ENCODE measurements around the gene DNAH10.

DNAH10 gene

DNA sequence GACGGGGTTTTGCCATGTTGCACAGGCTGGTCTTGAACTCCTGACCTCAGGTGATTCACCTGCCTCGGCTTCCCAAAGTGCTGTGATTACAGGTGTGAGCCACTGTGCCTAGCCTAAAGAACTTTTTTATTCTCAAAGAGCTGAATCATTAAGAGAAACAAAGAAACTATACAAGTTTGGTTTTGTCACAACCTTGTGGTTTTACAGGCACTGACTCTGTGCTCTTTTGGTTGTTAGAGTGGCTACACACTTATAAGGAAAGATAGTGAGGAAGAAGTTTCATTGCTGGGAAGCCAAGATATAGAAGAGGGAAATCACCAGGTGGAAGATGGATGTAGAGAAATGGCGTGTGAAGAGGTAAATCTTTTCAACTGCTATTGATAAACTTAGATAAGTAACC is 10.1 kb upstream of the DNAH10 start:
- H3K36me3 ChIP-seq (ENCODE audit: control insufficient read depth in 2 of 2, insufficient read depth in 1 of 2, low read length in 2 of 2), result peaks cover 34 to 76% of the 10 kb centered on the region in 2 experiments
- H3K4me1 ChIP-seq (ENCODE audit: control insufficient read depth, insufficient read depth, low read length), result no peaks in the 10 kb centered on the region
- ChIA-PET POLR2A (no interaction called here), CTCF (interaction anchor here (0.5 kb wide), 1 partner anchor 179 kb away, joined by 4 read pairs; no protein-coding TSS in a partner anchor)
- H3K9me3 ChIP-seq (ENCODE audit: control insufficient read depth, insufficient read depth, low read depth, low read length), result no peaks in the 10 kb centered on the region
- H3K27ac ChIP-seq (ENCODE audit: extremely low read depth, low read depth, low read length), result no peak overlapping the region
- H3K4me3 ChIP-seq (ENCODE audit: low read depth, low read length), result no peak overlapping the region
- no peak for TF ChIP-seq ZNF174 (tag by site-specific recombination; IDR thresholded peaks at IDR 0.05)
- no peak for TF ChIP-seq ZNF529 (tag by site-specific recombination; IDR thresholded peaks at IDR 0.05; ENCODE audit: insufficient replicate concordance)
- TF ChIP-seq ZBTB11 (tag by site-specific recombination; conservative IDR thresholded peaks at IDR 0.05; ENCODE audit: low read depth), result no peak
- TF ChIP-seq ZBTB1 (tag by site-specific recombination; IDR thresholded peaks at IDR 0.05), result no peak
- TF ChIP-seq ZNF23 (tag by site-specific recombination; IDR thresholded peaks at IDR 0.05; ENCODE audit: borderline replicate concordance), result no peak
- no peak for TF ChIP-seq ZBTB26 (tag by site-specific recombination; optimal IDR thresholded peaks at IDR 0.05)
- no peak for TF ChIP-seq ZNF837 (tag by site-specific recombination; IDR thresholded peaks at IDR 0.05)
- TF ChIP-seq ZNF521 (tag by site-specific recombination; IDR thresholded peaks at IDR 0.05), result no peak
- no peak for TF ChIP-seq MEIS1 (CRISPR knock-in tag; IDR thresholded peaks at IDR 0.05; ENCODE audit: borderline replicate concordance)
- TF ChIP-seq GLI4 (tag by site-specific recombination; IDR thresholded peaks at IDR 0.05), result no peak
- TF ChIP-seq ZSCAN23 (tag by site-specific recombination; IDR thresholded peaks at IDR 0.05), result no peak
- no peak for TF ChIP-seq ZNF350 (tag by site-specific recombination; IDR thresholded peaks at IDR 0.05)

GRCh38 chr12:123754041-123754772 is 7.9 kb upstream of the DNAH10 start:
- no peaks in the 10 kb centered on the region for H3K9me3 ChIP-seq (ENCODE audit: control insufficient read depth, insufficient read depth, low read depth, low read length)
- H3K4me1 ChIP-seq (ENCODE audit: control insufficient read depth, insufficient read depth, low read length), result no peaks in the 10 kb centered on the region
- no peak overlapping the region for H3K4me3 ChIP-seq (ENCODE audit: low read depth, low read length)
- POLR2A ChIA-PET, result no interaction called here
- CTCF ChIA-PET, result interaction anchor here (0.5 to 1.0 kb wide), 3 partner anchors 28 to 755 kb away, joined by 3 to 4 read pairs (median 4); no protein-coding TSS in a partner anchor
- H3K27ac ChIP-seq (ENCODE audit: extremely low read depth, low read depth, low read length), result no peak overlapping the region
- peaks cover 38 to 55% of the 10 kb centered on the region in 2 experiments for H3K36me3 ChIP-seq (ENCODE audit: control insufficient read depth in 2 of 2, insufficient read depth in 1 of 2, low read length in 2 of 2)
- TF ChIP-seq, protein P1, sequence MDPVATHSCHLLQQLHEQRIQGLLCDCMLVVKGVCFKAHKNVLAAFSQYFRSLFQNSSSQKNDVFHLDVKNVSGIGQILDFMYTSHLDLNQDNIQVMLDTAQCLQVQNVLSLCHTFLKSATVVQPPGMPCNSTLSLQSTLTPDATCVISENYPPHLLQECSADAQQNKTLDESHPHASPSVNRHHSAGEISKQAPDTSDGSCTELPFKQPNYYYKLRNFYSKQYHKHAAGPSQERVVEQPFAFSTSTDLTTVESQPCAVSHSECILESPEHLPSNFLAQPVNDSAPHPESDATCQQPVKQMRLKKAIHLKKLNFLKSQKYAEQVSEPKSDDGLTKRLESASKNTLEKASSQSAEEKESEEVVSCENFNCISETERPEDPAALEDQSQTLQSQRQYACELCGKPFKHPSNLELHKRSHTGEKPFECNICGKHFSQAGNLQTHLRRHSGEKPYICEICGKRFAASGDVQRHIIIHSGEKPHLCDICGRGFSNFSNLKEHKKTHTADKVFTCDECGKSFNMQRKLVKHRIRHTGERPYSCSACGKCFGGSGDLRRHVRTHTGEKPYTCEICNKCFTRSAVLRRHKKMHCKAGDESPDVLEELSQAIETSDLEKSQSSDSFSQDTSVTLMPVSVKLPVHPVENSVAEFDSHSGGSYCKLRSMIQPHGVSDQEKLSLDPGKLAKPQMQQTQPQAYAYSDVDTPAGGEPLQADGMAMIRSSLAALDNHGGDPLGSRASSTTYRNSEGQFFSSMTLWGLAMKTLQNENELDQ (tag by site-specific recombination; IDR thresholded peaks at IDR 0.05; ENCODE audit: low read depth), result no peak
- TF ChIP-seq EGR2 (tag by site-specific recombination; IDR thresholded peaks at IDR 0.05; ENCODE audit: low read depth), result no peak
- TF ChIP-seq ZNF146 (tag by site-specific recombination; IDR thresholded peaks at IDR 0.05), result no peak
- TF ChIP-seq ZNF223 (tag by site-specific recombination; IDR thresholded peaks at IDR 0.05), result no peak
- TF ChIP-seq, protein P2, sequence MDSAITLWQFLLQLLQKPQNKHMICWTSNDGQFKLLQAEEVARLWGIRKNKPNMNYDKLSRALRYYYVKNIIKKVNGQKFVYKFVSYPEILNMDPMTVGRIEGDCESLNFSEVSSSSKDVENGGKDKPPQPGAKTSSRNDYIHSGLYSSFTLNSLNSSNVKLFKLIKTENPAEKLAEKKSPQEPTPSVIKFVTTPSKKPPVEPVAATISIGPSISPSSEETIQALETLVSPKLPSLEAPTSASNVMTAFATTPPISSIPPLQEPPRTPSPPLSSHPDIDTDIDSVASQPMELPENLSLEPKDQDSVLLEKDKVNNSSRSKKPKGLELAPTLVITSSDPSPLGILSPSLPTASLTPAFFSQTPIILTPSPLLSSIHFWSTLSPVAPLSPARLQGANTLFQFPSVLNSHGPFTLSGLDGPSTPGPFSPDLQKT (IDR thresholded peaks at IDR 0.05; ENCODE audit: borderline replicate concordance, low read depth, low read length), result no peak
- no peak for TF ChIP-seq ZSCAN16 (tag by site-specific recombination; IDR thresholded peaks at IDR 0.05)
- TF ChIP-seq ZSCAN23 (tag by site-specific recombination; IDR thresholded peaks at IDR 0.05), result no peak
- TF ChIP-seq ZNF48 (tag by site-specific recombination; IDR thresholded peaks at IDR 0.05), result no peak
- TF ChIP-seq ZNF19 (tag by site-specific recombination; IDR thresholded peaks at IDR 0.05; ENCODE audit: low read depth), result no peak
- no peak for TF ChIP-seq ZNF280C (tag by site-specific recombination; IDR thresholded peaks at IDR 0.05)
- no peak for TF ChIP-seq ZNF600 (tag by site-specific recombination; IDR thresholded peaks at IDR 0.05)
- no peak for TF ChIP-seq HOXD13 (CRISPR knock-in tag; IDR thresholded peaks at IDR 0.05; ENCODE audit: borderline replicate concordance)
- TF ChIP-seq ZNF140 (tag by site-specific recombination; IDR thresholded peaks at IDR 0.05), result no peak
